ENCODE results near the gene THOC2. TPM values are rescaled to one million over a fixed set of nuclear protein-coding genes. Genes with fewer than 3 reads are reported as not detected.

THOC2 gene
- polyA plus RNA-seq, 3 donors: 12.5 to 44.7 (median 21.4) TPM

DNA sequence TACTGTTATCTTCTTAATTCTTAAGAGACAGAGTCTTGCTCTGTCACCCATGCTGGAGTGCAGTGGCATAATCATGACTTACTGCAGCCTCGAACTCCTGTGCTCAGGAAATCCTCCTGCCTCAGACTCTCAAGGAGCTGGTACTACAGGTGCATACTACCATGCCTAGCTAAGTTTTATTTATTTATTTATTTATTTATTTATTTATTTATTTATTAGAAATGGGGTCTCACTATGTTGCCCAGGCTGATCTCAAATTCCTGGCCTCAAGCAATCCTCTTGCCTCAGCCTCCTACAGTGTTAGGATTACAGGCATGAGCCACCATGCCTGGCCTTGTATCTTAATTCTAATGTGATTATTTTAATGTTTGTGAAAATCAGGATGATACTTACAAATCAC lies 125.6 kb downstream of the THOC2 start:
- H4K20me1 ChIP-seq (ENCODE audit: insufficient read depth, low read length): no peaks in the 10 kb centered on the region
- WGBS (ENCODE audit: insufficient coverage): no CpG with 5 or more reads among the region's 1 CpG
- no peaks in the 10 kb centered on the region for H3K79me2 ChIP-seq (ENCODE audit: insufficient read depth, low read length)
- peaks cover 31 to 80% of the 10 kb centered on the region in 2 donors for H3K36me3 ChIP-seq (replicated peaks in 1 of 2; ENCODE audit: control insufficient read depth in 1 of 2, insufficient read depth in 2 of 2, low read length in 2 of 2)
- no peak for DNase-seq
- H3K4me1 ChIP-seq (ENCODE audit: control insufficient read depth in 1 of 2, insufficient read depth in 2 of 2, low read length in 2 of 2): no peaks in the 10 kb centered on the region
- H2AFZ ChIP-seq (ENCODE audit: insufficient read depth, low read depth, low read length, poor library complexity, severe bottlenecking): no peak overlapping the region
- no peaks in the 10 kb centered on the region for H3K27me3 ChIP-seq (ENCODE audit: control insufficient read depth in 2 of 2, insufficient read depth in 2 of 2, low read length in 2 of 2)
- no peaks in the 10 kb centered on the region for H3K9me3 Mint-ChIP-seq
- H3K9me3 ChIP-seq (replicated peaks in 1 of 2; ENCODE audit: control insufficient read depth in 1 of 2, insufficient read depth in 1 of 2, low read length in 2 of 2): no peaks in the 10 kb centered on the region
- H3K27ac Mint-ChIP-seq: no peak overlapping the region
- H3K27me3 Mint-ChIP-seq (ENCODE audit: low read depth in 3 of 3): no peaks in the 10 kb centered on the region
- H3K9ac ChIP-seq (ENCODE audit: insufficient read depth, low read length, poor library complexity, severe bottlenecking): no peak overlapping the region
- H3K4me1 Mint-ChIP-seq: no peaks in the 10 kb centered on the region
- no peak overlapping the region for H3K27ac ChIP-seq (ENCODE audit: low read depth in 1 of 2, low read length in 2 of 2)
- H3K4me3 Mint-ChIP-seq: no peak overlapping the region
- intact Hi-C loops (cut with micrococcal nuclease): no loop called here
- H3K36me3 Mint-ChIP-seq: peaks cover 64 to 65% of the 10 kb centered on the region in 2 donors
- no peak overlapping the region for H3K4me2 ChIP-seq (replicated peaks; ENCODE audit: extremely low read depth, low read length, poor library complexity, severe bottlenecking)
- H3K4me3 ChIP-seq (replicated peaks in 1 of 3; ENCODE audit: low read depth in 2 of 3, low read length in 3 of 3): no peak overlapping the region
- TF ChIP-seq, protein P1, sequence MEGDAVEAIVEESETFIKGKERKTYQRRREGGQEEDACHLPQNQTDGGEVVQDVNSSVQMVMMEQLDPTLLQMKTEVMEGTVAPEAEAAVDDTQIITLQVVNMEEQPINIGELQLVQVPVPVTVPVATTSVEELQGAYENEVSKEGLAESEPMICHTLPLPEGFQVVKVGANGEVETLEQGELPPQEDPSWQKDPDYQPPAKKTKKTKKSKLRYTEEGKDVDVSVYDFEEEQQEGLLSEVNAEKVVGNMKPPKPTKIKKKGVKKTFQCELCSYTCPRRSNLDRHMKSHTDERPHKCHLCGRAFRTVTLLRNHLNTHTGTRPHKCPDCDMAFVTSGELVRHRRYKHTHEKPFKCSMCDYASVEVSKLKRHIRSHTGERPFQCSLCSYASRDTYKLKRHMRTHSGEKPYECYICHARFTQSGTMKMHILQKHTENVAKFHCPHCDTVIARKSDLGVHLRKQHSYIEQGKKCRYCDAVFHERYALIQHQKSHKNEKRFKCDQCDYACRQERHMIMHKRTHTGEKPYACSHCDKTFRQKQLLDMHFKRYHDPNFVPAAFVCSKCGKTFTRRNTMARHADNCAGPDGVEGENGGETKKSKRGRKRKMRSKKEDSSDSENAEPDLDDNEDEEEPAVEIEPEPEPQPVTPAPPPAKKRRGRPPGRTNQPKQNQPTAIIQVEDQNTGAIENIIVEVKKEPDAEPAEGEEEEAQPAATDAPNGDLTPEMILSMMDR (IDR thresholded peaks at IDR 0.05): no peak

DNA sequence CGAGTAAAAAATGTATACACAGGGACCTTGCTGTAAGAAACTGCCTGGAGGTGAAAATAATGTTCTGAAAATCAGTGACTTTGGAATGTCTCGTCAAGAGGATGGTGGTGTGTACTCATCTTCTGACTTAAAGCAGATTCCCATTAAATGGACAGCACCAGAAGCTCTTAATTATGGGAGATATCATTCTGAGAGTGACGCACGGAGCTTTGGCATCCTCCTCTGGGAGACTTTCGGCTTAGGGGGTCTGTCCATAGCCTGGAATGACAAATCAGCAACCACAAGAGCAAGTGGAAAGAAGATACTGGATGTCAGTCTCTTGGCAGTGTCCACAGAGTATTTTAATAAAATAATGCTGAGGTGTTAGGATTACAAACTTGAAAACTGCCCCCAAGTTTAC lies 129.4 kb downstream of the THOC2 start:
- Histone ChIP-seq H3K9me3 (replicated peaks in 1 of 2; ENCODE audit: control insufficient read depth in 1 of 2, insufficient read depth in 1 of 2, low read length in 2 of 2) (no peaks in the 10 kb centered on the region), H2AFZ (ENCODE audit: insufficient read depth, low read depth, low read length, poor library complexity, severe bottlenecking) (no peak overlapping the region), H4K20me1 (ENCODE audit: insufficient read depth, low read length) (no peaks in the 10 kb centered on the region), H3K27me3 (ENCODE audit: control insufficient read depth in 2 of 2, insufficient read depth in 2 of 2, low read length in 2 of 2) (no peaks in the 10 kb centered on the region), H3K9ac (ENCODE audit: insufficient read depth, low read length, poor library complexity, severe bottlenecking) (no peak overlapping the region), H3K27ac (ENCODE audit: low read depth in 1 of 2, low read length in 2 of 2) (no peak overlapping the region), H3K4me2 (replicated peaks; ENCODE audit: extremely low read depth, low read length, poor library complexity, severe bottlenecking) (no peak overlapping the region), H3K4me3 (replicated peaks in 1 of 3; ENCODE audit: low read depth in 2 of 3, low read length in 3 of 3) (no peak overlapping the region), H3K79me2 (ENCODE audit: insufficient read depth, low read length) (no peaks in the 10 kb centered on the region), H3K36me3 (replicated peaks in 1 of 2; ENCODE audit: control insufficient read depth in 1 of 2, insufficient read depth in 2 of 2, low read length in 2 of 2) (peaks cover 17 to 63% of the 10 kb centered on the region in 2 donors), H3K4me1 (ENCODE audit: control insufficient read depth in 1 of 2, insufficient read depth in 2 of 2, low read length in 2 of 2) (no peaks in the 10 kb centered on the region)
- H3K36me3 Mint-ChIP-seq: peaks cover 53 to 54% of the 10 kb centered on the region in 2 donors
- intact Hi-C loops (cut with micrococcal nuclease): no loop called here
- TF ChIP-seq, protein P1 (IDR thresholded peaks at IDR 0.05): no peak
- H3K9me3 Mint-ChIP-seq: no peaks in the 10 kb centered on the region
- H3K27me3 Mint-ChIP-seq (ENCODE audit: low read depth in 3 of 3): no peaks in the 10 kb centered on the region
- H3K4me1 Mint-ChIP-seq: no peaks in the 10 kb centered on the region
- no peak for DNase-seq
- no CpG with 5 or more reads among the region's 5 CpGs for WGBS (ENCODE audit: insufficient coverage)
- H3K4me3 Mint-ChIP-seq: no peak overlapping the region
- no peak overlapping the region for H3K27ac Mint-ChIP-seq

Data from CD14-positive monocyte (primary cell).